HG02840 (cell line): ENCODE measurements around the gene SCN5A.

Source experiments
- ATAC-seq: cut with Tn5 transposase; IDR thresholded peaks from one replicate; pipeline ENCODE4 v1.9.1; 2021; ENCODE audit warnings: mild to moderate bottlenecking, moderate library complexity, moderate number of reproducible peaks; ENCODE audit not compliant: unreplicated experiment, low FRiP score

The SCN5A gene

GRCh38 chr3:38563886-38564270 is 85.6 kb downstream of the SCN5A start:
- ATAC-seq: no peak

GRCh38 chr3:38563070-38563885 is 86.2 kb downstream of the SCN5A start:
- no peak for ATAC-seq

- ATAC-seq: no peak
Measured at GRCh38 chr3:38562467-38562925, 87.0 kb downstream of the SCN5A start.

GRCh38 chr3:38561746-38562466 is 87.6 kb downstream of the SCN5A start:
- ATAC-seq: no peak

GRCh38 chr3:38560996-38561717 is 88.3 kb downstream of the SCN5A start:
- ATAC-seq: no peak

- no peak for ATAC-seq
Measured at GRCh38 chr3:38560284-38560683, 89.2 kb downstream of the SCN5A start.

GRCh38 chr3:38558864-38559263 is 90.6 kb downstream of the SCN5A start:
- no peak for ATAC-seq

GRCh38 chr3:38556640-38557358 is 92.7 kb downstream of the SCN5A start:
- no peak for ATAC-seq

GRCh38 chr3:38555926-38556325 is 93.6 kb downstream of the SCN5A start:
- ATAC-seq: no peak

GRCh38 chr3:38555149-38555840 is 94.2 kb downstream of the SCN5A start:
- ATAC-seq: no peak

- no peak for ATAC-seq
Measured at GRCh38 chr3:38554127-38554827, 95.2 kb downstream of the SCN5A start.

- no peak for ATAC-seq
Measured at GRCh38 chr3:38553071-38553470, 96.4 kb downstream of the SCN5A start.

- no peak for ATAC-seq
Measured at GRCh38 chr3:38552364-38552763, 97.1 kb downstream of the SCN5A start.

GRCh38 chr3:38551026-38551832 is 98.3 kb downstream of the SCN5A start:
- ATAC-seq: no peak

GRCh38 chr3:38549957-38550840 is 99.3 kb downstream of the SCN5A start:
- ATAC-seq: no peak

GRCh38 chr3:38549486-38549885 is 100.0 kb downstream of the SCN5A start:
- ATAC-seq: no peak

GRCh38 chr3:38549082-38549481 is 100.4 kb downstream of the SCN5A start:
- no peak for ATAC-seq
